ENCODE results near the gene MAEL.

Gene MAEL

DNA sequence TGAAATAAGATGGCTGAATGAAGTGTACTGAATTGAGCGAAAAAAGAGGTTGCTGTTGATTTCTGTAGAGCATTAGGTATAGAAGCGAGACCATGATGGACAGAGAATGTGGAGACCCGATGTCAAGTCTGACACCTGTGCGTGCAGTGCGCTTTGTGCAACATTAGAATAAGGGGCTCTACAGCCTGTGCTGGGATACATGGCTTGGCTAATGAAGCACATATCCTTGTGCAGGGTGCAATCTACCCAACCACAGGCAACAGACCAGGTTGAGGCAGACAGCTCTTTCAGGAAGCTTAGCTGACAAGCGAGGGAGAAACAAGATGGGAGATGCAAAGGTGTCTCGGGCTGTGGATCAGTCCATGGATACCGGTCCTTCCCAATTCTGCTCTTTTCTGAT is 82.2 kb downstream of the MAEL start:
- no peaks in the 10 kb centered on the region for H3K9me3 ChIP-seq (ENCODE audit: control insufficient read depth, insufficient read depth, low read length)
- peaks cover 2% of the 10 kb centered on the region for H3K4me1 ChIP-seq (ENCODE audit: control insufficient read depth, insufficient read depth, low read length)
- H3K36me3 ChIP-seq (ENCODE audit: control insufficient read depth, insufficient read depth, low read length) = no peaks in the 10 kb centered on the region
- no peak overlapping the region for H3K9ac ChIP-seq (ENCODE audit: low read depth, low read length)
- H3K4me3 ChIP-seq (ENCODE audit: low read depth, low read length) = no peak overlapping the region
- H3K27me3 ChIP-seq (ENCODE audit: control insufficient read depth, insufficient read depth, low read length) = no peaks in the 10 kb centered on the region
- no peak overlapping the region for H3K27ac ChIP-seq (ENCODE audit: low read depth, low read length)

Data from HUES48 (cell line).